ENCODE results near the gene MAP2K3.
"Not testable (repeated sequence)": the region's sequence is repeated elsewhere in the genome, so short reads cannot be mapped to it uniquely, and the experiment has no call there.

MAP2K3 gene

DNA sequence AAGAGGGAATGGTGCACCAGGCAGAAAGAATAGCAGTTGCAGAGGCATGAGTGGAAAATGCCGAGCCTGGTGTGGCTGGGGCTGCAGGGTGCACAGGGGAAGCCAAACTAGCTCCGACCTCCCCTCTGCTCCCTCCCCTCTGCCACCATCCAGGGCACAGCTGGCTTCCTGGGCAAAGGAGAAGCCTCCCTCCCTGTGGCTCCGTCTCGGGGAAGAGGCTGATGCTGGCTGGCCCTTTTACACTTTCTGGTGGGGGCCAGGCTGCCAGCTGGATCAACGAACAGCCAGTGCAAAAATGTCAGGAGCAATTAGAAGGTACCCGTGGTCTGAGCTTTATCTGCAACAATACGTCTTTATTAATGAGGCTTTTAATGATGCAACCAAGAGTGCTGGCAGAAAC lies 54.5 kb downstream of the MAP2K3 start:
- DNase-seq = no peak

DNA sequence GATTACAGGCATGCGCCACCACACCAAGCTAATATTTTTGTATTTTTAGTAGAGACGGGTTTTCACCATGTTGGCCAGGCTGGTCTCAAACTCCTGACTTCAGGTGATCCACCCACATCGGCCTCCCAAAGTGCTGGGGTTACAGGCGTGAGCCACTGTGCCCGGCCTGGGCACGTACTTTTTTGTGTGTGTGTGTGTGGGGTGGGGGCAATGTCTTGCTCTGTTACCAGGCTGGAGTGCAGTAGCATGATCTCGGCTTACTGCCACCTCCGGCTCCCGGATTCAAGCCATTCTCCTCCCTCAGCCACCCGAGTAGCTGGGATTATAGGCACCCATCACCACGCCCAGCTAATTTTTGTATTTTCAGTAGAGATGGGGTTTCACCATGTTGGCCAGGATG lies 55.1 kb downstream of the MAP2K3 start:
- not testable (repeated sequence) for DNase-seq

DNA sequence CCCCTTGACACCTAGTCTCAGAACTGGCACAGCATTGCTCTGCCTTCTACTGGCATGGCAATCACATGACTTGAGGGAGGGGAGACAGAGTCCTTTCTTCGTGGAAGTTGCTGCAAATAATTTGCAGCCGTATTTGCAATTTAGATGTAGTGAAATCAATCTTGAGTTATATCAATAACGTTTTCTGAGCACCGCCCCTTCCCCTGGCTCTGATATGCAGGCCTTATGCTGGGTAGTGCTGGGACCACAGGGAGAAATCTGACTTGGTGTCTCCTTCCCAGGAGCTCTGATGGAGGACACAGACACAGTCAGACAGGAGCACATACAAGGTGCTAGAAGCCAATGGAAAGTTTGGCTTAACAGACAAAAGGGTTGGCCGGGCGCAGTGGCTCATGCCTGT lies 55.9 kb downstream of the MAP2K3 start:
- not testable (repeated sequence) for DNase-seq

DNA sequence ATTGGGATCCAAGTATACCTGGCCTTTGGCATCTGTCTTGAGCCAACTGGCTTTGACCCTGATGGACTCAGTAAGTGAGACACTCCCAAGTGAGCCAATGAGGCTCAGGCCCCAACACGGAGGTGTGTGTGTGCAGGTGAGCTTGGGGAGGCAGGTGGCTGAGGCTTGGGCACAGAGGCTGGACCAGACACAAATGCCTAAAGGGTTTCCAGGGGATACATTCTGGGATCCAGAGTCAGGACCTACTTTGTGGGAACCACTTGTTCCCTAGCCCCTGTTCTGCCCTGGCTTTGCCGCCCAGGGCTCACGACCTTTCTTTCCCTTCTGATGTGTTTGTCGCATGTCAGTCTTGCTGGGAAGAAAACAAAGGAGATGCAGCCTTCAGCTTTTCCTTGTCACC lies 56.8 kb downstream of the MAP2K3 start:
- not testable (repeated sequence) for DNase-seq

DNA sequence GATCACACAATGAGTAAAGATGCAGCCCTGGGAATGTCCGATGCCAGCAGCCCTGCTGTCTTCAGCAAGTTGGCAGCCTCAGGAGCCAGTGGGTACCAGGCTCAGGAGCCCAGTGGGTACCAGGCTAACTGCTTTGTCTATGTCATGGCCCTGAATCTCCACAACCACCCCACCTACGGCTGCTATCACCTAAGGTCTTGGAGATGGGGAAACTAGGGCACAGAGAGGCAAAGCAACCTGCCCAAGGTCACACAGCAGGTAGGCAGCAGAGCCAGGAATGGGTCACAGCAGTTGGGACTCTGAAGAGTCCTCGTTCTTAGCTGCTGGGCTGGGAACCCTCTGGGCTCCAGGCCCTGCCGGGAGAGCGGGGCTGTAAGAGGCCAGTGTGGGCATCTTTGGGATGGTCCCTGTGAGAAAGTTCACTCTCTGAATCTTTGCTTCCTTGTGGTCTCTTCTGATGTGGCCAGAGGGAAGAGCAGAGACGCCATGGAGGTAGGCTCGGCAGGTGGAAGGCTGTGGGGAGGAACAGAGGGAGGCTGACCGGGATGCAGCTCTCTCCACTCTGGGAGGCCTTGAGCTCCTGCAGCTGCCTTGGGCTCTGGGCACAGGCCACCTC lies 57.5 kb downstream of the MAP2K3 start:
- not testable (repeated sequence) for DNase-seq

DNA sequence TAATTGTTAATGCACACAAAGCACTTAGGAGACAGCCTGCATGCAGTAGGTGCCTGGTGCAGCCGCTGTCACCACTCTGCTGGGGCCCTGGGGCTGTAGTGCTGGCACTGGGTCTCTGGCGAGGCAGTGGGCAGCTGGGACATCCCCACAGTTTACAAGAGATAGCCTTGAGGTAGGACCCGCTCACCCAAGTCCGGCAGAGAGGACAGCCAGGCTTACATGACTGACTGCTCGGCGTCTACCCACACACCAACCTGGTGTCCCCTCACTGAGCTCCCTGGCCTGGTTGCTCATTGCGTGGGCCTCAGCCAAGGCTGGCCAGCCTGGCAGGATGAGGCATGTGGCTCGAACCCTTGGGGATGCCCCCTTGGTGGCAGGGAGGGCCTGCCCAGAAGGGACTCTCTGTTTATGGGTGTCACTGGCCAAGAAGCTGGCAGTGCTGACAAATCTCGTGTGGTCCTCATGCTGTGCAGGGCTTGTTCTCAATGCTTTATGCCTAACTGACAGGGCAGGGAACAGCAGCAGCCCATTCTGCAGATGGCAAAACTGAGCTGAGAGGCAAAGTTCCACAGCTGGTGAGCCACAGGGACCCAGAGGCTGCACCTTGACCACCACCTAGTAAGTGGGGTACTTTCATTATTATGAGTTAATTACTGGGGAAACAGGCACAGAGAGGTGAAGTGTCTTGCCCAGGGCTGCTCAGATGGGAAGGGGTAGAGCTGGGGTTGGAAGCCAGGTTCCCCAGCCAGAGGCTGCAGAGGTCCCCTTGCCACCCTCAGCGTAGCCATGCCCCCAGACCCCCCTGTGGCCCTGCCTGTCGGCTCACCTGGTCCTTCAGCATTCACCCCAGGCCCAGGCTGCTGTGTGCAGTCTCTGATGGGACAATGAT lies 58.8 kb downstream of the MAP2K3 start:
- not testable (repeated sequence) for DNase-seq

DNA sequence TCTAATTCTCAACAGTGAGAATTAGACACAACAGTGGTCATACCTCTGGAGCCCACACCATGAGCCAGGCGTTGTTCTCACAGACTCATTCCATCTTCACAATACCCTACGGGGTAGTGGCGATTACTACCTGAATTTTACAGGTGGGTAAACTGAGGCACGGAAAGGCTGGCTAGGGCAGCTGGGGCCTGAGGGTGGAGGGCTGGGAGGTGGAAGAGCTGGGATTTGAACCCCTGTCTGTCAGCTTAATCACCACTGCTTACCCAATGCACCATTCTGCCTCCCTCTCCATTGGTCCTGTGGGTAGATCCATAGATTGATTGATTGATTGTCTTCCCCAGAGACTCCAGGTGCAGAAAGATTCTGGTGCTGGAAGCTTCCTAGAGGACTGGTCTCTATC lies 60.3 kb downstream of the MAP2K3 start:
- not testable (repeated sequence) for DNase-seq

- DNase-seq = no peak
Observed at GRCh38 chr17:21345236-21345635, 60.7 kb downstream of the MAP2K3 start.

DNA sequence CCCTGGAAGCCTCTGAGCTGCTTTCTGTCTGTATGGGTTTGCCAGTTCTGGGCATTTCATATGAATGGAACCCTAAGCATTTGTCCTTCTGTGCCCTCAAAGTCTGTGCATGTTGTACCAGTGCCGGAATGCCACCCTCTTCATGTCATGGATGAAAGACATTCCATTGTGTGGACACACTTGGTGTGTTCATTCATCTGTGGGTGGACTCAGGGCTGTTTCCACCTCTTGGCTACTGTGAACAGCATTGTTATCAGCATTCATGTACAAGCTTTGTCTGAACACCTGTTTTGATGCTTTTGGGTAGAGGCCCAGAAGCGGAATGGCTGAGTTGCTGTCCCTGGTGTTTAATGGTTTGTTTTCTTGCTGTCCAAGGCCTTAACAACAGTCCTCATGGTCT lies 61.6 kb downstream of the MAP2K3 start:
- DNase-seq = not testable (repeated sequence)

- not testable (repeated sequence) for DNase-seq
Observed at GRCh38 chr17:21346651-21347250, 62.2 kb downstream of the MAP2K3 start.

DNA sequence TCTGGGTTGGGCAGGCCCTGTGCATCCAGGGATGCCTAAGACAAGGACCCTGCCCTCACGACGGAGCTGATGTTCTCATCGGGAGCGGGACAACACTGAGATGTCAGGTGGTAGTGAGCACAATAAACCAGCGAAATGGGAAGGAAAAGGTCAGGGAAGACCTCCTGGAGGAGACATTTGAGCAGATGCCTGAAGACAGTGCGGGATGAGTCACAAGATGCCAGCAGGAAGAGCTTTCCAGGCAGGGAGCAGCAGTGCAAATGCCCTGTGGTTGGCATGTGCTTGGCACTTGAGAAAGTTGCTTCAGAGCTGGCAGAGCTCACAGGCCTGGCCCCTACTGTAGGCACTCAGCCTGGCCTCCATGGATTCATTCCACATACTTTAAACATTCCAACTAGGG lies 63.1 kb downstream of the MAP2K3 start:
- not testable (repeated sequence) for DNase-seq

DNA sequence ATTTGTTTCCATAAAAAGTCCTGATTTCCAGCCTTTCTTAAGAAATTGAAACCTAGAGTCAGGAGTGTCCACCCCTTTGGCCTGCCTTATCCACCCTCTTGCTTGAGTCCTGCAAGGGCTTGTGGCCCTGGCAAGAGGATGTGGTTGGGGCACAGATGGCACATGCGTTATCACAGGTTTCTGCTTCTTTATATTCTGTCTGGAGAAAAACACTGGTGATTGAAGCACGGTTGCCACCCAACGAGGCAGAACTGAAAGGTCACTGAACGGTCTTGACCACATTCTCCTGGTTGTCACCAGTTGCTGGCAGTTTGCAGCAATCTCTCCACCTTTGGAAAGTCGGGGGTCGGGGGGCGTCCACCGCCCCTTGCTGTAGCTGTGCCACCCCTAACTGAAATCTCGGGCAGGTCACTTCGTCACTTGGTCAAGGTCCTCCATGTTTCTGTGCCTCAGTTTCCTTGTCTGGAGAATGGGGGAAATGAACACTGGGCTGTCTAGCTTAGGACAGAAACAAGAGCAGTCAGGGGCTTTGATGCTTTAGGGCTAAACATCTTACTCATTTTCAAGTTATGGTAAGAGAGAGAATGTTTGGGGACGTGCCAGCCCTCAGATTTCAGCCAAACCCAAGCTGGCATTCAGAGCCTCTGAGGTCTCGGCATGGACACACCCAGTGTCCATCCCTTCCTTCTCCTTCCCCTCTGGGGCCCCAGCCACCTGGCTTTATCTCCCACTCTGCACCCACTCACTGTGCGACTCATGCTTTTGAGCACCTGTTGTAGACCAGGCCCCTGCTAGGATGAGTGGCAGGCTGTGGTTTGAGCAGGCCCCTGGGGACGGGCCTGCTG lies 63.8 kb downstream of the MAP2K3 start:
- DNase-seq = not testable (repeated sequence)

GRCh38 chr17:21348926-21349261 lies 64.4 kb downstream of the MAP2K3 start:
- DNase-seq = not testable (repeated sequence)

- not testable (repeated sequence) for DNase-seq
Observed at GRCh38 chr17:21349358-21350050, 65.0 kb downstream of the MAP2K3 start.

DNA sequence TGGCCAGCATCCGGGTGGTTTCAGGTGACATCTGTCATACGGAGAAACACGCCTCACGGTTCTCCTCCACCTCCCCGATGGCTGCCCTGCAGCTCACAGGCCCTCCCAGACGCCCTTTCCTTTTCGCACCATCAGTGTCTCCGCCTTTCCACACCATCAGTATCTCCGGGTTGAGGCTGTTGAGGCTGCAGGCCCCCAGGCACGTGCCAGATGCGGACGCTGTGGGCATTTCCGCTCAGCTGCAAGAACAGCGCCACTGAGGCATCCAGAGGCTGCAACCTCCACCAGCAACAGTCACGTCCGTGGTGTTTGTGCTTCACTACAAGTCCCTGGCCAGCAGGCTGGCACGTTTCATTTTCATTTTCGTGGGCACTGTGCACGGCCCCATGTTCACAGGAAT lies 66.0 kb downstream of the MAP2K3 start:
- DNase-seq = not testable (repeated sequence)

DNA sequence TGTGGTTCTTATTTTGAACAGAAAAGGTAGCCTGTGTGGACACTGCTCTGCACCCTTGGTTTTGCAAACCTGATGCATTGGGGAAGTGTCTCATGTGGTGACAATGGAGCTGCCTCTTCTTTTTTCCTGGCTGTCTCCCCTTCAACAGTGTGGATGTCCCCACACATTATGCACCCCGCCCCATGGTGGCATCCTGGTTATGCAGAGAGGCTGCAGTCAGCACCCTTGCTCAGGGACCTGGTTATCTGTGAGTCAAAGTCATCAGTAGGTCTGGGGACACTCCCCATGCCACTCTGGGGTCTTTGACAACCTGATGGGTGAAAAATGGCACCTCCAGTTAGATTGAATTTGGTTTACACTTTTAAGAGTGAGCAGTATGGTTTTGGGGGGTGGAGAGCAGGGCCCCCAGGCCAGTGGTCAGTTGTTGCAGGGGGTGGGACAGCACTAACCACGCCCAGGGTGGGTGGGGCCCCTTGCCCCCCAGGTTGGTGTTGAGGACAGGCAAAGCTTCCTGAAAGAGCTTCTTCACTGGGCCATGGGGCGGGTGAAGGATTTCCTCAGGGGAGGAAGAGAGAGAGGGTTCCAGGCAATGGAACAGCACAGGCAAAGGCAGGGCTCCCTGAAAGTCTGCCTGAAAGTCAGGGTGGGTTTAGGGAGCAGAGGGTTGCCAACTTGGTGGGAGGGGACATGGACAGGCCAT lies 67.0 kb downstream of the MAP2K3 start:
- no peak for DNase-seq

DNA sequence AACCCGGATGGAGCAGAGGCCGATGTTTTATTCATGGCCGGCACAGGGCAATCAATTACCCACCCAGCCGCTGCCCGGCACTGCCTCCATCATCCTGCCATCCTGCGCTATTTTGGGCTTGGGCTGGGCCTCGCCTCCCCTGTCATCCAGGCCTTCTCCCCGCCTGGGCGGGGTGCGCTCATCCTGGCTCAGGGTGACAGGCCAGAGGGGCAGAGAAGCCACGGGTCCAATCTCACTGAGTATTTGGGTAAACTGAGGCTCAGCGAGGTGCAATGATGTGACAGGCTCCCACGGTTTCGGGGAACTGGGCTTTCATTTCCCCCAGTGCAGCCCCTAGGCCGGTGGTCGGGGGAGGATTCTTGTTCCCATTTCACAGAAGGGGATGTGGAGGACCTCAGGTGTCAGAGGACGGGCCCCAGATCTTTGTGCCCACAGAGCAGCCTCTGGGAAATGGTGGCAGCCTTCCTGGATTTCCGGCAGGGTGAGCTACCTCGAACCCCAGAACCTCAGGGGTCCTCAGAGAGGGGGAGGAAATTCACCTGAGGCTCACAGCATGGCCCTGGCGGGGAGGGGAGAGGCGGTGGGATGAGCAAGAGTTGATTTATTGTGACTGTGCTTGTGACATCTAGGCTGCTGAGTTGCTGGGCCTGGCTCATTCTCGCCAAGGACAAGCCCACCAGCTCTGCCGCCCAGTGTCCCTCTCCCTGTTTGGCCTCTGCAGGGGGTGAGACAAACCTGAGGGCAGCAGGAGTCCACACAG lies 67.9 kb downstream of the MAP2K3 start:
- no peak for DNase-seq

DNA sequence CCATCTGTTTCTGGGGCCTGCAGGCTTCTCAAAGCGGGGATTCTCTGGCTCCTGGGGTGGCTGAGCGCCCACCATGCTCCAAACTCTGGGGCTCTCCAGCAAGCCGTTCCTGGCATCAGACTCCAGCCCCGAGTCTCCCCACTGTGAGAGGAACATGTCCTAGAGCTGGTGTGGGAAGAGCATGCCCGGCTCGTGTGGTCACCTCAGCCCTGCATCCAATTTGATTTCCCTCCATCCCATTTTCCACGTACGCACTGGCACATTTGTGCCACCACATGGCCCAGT lies 68.4 kb downstream of the MAP2K3 start:
- no peak for DNase-seq

DNA sequence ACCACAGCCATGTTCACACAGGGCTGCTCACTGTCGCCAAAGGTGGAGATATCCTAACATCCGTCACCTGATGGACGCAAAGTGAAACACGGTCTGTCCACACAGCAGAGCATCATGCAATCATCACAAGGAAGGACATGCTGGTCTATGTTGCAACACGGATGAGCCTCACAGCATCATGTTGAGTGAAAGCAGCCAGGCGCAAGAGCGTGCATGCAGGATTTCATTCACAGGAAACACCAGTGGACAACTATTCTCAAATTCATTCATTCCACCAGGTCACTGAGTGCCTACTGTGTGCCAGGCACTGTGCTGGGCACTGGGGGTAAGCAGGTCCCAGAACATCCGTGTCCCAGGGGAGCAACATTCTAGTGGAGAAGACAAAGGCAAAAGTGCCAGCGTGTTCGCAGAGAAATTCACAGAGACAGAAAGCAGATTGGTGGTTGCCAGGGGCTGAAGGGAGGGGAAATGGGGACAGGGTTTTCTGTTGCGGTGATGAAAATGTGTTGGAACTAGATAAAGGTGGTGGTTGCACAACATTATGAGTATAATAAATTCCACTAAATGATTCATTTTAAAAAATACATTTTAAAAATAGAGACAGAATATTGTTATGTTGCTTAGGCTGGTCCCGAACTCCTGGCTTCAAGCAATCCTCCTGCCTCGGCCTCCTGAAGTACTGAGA lies 69.0 kb downstream of the MAP2K3 start:
- no peak for DNase-seq

DNA sequence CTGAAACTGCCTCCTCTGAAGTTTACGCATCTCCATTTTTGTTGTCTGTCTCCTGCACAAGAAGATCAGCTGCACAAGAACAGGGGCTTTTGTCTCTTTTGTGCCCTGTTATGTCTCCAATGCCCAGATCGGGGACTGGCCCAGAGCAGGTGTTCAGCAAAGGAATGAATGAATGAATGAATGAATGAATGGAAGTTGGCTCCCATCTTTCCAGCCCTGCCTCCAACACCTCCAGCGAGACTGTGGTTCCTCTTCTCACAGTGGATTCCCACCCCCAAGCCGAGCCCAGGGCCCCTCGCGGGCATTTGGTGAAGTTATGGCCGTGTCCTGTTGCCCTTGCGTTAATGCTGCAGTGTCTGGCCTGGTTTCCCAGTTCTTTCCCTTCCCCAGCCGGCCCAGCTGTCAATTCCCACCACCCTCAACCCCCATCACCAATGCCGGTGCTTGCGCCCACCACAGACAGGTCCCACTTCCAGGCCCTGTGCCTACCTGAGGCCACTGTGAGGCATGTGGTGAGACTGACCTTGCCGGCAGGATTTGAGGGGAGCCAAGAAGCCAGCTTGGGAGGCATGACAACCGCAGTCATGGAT lies 70.4 kb downstream of the MAP2K3 start:
- DNase-seq = no peak
